NCI-H2081 treated with DMSO at 0.1 percent for 48 hours (cell line): ENCODE results near the gene ZNF594.
"Not testable (repeated sequence)": the region's sequence is repeated elsewhere in the genome, so short reads cannot be mapped to it uniquely, and the experiment has no call there.

Source experiments
- DNase-seq: peaks from one replicate; lab custom pipeline; 2025; lab: John Stamatoyannopoulos, UW

Gene ZNF594

DNA sequence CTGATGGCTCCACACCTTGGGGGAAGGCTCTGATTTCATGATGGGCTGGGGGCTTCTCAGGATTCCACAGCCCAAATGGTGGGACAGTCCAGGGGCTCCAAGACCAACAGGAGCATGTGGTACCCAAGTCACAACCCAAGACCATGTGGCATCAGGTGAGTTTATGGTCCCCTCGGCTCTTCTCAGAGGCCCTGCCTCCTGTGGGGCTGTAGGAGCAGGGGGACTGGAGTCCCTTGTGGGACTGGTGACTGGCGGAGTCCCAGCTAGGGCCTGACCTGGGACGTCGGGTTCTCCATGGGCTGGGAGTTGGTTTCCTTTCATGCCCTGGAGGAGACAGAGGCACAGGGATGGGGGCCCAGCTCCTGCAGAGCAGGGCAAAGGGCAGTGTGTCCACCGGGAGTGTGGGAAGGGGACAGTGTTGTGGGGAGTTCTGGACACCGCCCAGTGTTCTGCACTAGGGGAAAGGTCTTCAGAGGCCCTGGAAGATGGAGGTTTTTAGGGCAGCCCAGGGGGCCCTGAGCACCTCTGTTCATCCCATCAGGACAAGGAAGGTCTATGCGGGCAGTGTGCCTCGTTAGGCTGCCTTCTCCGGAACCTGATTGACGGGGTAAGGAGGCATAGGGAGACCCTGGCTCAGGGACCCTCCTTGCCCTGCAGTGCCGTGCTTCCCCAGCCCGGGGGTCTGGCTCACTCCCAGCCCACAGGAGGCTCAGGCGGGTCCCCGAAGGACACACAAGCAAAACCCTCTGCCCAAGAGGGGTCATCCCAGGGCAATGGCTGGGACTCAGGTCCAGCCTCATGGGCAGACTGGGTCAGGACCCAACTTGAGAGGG lies 54.9 kb downstream of the ZNF594 start:
- DNase-seq, result not testable (repeated sequence)

DNA sequence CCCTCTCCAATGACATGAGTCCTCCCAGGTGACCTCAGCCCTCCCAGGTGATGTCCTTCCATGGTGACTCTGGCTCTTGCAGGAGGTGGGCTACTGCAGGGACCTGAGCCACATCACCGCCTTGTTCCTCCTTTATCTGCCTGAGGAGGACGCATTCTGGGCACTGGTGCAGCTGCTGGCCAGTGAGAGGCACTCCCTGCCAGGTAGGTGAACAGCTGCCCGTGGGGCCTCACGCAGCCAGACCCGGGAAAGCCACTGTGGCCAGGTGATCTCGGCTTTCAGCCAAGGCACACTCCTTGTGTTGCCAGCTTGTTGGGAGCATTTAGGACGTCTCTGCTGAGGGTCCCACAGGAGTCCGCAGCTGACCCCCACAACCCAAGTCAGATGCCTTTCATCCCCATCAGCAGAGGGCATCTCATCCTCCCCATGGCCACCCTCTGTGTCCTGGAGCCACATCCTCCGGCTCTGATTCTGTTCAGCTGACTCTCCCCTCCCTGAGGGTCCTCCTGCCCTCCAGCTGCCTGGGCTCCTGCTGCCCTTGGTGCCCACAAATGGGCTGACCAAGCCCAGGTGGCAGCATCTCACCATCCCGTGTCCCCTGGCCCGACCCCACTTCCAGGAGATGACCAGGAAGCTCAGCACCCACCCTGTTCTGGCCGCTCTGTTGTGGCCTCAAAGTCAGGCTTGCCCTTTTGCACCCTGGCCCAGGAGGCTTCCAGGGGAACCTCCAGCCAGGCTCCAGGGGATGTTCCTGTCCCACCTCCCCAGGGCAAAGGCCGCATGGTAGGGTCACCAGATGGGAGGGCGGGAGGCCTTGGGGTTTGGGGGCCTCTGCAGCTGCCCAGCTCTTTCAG lies 55.7 kb downstream of the ZNF594 start:
- no peak for DNase-seq

DNA sequence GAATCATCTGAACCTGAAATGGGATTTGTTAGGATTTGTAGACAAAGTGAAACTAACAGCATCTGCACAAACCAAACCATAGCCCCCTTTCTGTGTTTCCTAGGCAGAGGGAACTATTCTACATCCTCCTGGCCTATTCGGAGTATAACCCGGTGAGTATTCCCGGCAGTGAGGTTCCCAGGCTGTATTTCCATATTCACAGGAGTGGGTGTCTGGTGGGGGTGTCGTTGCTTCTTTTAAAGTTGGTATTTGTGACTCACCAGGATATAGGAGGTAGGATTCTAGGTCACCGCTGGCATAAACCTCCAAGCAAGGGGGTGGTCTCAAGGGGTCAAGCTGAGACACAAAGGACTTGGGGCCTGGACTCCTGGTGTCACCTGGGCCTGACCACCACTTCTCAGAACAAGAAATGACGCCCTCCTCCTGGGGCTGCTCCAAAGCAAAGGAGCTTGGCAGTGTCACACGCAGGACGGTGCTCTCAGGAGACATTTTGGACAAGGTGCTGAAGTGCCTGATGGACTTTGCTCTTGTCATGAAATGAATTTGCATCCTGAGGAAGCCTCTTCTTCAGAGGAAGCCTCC lies 56.4 kb downstream of the ZNF594 start:
- not testable (repeated sequence) for DNase-seq

DNA sequence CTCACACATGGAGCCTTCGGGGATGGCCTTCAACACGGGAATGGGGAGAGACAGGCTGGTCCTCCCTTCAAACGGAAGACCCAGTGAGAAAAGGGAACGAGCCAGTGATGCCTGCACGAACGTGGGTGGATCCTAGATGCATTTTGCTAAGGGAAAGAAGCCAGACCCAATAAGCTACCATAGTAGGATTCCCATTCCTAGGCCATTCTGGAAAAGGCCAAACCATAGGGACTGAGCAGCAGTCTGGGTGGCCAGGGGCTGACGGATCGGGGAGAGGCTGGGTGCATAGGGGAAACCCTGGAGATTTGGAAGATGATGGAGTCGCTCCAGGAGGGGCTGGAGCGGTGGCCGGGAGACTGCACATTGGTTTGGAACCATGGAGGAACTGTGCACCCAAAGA lies 57.1 kb downstream of the ZNF594 start:
- DNase-seq, result not testable (repeated sequence)

DNA sequence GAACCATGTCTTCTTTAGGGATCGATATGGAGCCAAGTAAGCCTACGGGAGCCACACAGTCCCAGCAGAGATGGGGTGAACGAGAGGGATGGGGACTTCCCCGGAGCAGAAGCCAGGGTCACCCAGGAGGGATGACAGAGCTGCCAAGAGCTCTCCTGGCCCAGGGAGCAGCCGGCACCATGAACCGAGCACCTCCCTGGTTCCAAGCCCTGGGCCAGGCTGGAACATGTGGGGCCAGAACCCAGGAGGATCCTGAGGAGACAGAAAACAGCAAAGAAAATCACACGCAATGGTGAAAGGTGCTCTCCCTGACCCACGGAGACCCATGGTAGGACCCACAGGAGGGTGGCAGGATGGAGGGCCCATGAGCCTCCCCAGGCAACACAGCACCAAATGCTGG lies 57.7 kb downstream of the ZNF594 start:
- not testable (repeated sequence) for DNase-seq

DNA sequence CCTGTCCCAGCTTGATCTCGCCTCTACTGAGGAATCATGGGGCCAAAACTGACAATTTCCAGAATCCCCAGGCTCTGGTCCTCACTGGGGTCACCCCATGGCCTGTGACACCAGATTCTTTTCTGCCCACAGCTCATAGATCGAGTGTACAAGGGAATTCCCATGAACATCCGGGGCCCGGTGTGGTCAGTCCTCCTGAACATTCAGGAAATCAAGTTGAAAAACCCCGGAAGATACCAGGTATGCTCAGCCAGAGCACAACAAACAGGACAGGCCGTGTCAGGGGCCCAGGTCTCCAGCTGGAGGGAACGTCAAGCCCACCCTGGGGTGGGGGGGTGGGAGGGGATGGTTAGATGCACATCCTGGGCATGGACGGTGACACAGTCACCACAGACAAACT lies 58.4 kb downstream of the ZNF594 start:
- DNase-seq, result no peak

DNA sequence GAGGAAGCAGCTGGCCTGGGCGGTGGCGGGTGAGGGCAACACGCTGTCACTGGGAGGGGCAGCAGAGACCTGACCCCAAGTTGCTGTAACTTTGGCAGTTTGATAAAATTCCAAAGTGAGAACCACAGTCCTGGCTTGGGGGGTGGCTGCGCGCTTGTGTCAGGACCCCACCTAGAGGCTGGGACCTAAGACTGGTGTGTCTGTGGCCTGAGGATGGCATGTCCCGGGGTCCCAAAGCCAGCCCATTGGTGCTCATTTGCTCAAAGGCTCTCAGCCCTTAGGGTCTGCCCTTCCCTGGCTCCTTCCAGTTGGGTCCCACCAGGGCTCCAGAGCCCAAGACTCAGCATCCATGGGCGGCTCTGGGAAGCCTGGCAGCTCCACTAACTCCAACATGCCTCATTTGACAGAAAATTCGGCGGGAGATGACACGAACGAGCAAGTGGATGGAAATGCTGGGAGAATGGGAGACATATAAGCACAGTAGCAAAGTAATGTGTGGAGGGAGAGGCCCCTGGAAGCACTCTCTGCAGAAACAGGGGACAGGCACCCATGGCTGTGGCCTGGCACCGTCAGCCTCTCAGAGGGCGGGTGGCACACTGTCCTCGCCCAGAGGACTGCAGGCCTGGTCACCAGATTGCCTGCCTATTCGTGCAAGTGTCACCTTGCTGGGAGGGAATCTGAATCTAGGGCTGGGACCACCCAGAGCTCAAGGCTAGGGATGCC lies 59.0 kb downstream of the ZNF594 start:
- not testable (repeated sequence) for DNase-seq

DNA sequence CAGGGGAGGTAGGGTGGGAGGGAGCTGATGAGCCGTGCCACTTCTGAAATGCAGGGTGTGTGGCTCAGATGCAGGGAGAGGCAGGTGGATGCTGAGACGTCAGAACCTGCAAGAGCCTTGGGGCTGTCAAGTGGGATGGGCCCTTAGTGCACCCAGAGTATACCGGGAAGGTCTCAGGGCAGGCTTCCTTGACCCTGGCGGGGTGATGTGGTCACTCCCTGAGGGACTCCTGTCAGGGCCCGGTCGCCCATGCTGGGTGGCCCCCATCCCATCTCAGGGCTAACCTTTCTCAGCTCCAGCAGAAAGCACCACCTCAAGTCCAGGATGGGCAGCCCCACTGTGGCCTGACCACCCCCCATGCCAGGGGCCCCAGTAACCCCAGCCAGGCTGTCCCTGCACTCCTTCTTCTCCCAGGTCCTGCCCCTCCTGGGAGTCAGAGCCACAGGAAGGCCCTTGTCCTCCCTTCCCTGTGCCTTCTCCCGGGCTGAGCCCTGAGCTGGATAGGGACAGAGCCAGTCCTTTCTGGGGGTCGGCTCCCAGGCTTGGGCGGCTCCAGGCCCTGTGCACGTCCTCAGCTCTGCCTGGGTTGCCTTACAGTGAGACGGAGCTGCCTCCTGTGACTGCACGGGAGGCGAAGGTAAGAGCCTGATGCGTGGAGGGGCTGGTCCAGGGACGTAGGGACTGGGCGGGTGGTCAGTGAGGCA lies 59.7 kb downstream of the ZNF594 start:
- not testable (repeated sequence) for DNase-seq

DNA sequence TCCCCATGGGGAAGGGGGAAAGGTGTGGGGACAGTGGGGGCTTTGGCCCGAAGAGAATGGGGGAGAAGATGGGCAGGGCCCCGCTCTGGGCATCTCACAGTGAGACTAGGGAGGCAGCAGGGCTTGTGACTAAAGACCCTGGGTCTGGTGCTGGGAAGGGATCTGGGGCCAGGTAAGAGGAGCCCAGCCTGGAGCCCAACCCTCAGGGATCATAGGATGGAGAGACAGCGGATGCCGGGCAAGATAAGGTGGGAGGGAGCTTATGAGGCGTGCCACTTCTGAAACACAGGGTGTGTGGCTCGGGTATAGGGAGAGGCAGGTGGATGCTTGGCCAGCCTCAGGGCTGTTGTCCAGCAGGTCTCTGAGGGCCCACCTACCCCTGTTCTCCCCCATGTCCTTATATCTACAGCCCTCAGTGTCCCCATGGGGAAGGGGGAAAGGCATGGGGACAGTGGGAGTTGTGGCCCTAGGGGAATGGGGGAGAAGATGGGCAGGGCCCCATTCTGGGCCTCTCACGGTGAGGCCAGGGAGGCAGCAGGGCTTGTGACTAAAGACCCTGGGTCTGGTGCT lies 60.4 kb downstream of the ZNF594 start:
- no peak for DNase-seq

DNA sequence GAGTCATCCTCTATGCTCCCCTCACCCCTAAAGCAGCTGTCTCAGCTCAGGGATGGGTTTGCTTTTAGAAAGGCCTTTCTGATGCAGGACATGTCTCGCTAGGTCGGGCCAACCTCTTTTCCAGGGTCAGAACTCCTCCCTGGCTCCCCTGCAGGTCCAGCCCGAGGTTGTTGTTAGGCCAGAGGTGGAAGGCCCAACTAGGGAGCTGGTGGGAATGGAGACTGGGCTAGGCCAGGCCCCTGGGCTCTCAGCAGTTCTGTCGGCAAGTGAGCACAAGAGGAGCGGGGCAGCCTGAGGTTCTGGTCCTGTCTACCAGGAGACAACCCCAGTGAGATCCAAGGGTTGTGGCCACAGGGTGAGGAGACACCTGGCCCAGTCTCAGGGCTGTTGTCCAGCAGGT lies 61.0 kb downstream of the ZNF594 start:
- DNase-seq, result not testable (repeated sequence)

DNA sequence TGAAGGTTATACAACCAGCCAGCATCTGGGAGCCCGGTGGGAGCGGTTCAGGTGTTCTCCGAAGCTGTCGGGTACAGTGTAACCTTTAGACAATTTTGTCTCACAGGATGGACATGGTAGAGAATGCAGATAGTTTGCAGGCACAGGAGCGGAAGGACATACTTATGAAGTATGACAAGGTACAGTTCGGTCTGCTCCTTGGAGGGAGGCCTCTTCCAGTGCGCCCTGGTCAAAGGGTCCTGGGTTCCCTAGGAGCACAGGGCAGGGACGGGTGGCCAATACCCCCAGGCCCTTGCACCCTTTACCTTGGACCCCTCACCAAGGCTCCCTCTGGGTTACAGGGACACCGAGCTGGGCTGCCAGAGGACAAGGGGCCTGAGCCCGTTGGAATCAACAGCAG lies 61.4 kb downstream of the ZNF594 start:
- DNase-seq, result not testable (repeated sequence)

DNA sequence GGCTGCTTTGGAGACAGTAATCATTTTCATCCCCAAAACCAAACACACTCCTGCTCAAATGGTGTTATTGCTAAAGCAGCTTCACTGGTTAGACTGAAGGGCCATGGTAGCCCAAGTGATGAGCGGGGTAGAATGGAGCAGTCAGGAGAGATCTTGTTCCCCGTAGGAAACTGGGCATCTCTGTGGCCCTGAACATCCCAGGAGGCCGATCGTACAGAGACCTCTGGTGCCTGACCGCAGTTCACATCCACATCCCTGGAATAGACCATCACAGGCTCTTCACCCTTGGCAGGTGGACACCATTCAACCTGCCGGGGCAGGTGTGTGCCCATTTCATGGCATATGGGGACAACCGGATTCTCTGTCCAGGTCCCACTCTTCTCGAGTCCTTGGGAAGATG lies 61.9 kb downstream of the ZNF594 start:
- DNase-seq, result not testable (repeated sequence)
